T follicular helper cell (primary cell): Measurements from ENCODE around the gene PCGF3.
"Not testable (repeated sequence)": the region's sequence is repeated elsewhere in the genome, so short reads cannot be mapped to it uniquely, and the experiment has no call there.

Experiments used
- DNase-seq: peaks from one replicate; pipeline ENCODE4 v3.0.0-alpha.2; 2020; ENCODE audit warnings: low read depth

PCGF3 gene

DNA sequence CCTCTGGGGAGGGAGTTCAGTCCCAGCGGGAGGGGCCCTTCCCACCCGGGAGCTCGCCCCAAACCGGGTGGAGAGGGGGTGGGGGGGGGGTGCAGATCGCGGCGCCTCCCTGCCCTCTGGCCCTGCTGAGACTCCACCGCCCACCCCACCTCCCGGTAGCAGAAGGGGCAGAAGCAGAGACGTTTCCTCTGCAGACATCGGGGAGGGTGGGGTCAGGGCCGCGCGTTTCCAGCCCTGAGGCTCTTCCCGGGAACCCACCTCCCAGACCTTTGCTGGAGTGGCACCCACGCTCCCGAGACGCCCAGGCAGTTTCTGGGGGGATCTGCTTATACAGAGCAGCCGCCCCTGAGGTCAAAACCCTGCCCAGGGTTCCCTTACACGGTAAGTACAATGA, 90.1 kb downstream of the PCGF3 start:
- no peak for DNase-seq

DNA sequence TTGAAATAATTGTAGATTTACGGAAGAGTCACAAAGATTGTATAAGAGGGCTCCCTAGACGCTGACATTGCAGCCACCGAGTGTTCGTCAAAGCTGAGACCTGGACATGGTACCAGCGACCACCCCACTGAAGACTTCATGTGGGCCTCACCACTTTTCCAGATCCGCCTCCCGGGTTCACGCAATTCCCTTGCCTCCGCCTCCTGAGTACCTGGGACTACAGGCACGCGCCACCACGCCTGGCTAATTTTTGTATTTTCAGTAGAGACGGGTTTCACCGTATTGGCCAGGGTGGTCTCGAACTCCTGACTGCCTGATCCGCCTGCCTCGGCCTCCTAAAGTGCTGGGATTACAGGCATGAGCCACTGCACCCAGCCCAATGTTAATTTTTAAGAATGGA, 90.6 kb downstream of the PCGF3 start:
- DNase-seq, result no peak

DNA sequence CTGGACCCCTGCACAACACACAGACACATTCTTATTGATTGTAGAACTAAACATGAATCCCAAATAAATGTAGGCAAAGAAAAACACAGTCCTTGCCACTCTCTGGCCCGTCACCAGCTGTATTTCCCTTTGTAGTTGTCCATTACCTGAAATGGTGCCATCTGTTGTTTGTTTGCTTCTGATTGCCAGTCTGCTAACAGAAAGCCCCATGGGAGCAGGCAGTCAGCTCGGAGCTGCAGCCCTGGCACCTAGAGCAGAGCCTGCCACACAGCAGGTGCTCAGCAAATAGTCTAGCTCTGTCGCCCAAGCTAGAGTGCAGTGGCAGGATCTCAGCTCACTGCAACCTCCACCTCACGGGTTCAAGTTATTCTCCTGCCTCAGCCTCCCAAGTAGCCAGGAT, 91.4 kb downstream of the PCGF3 start:
- DNase-seq, result no peak

DNA sequence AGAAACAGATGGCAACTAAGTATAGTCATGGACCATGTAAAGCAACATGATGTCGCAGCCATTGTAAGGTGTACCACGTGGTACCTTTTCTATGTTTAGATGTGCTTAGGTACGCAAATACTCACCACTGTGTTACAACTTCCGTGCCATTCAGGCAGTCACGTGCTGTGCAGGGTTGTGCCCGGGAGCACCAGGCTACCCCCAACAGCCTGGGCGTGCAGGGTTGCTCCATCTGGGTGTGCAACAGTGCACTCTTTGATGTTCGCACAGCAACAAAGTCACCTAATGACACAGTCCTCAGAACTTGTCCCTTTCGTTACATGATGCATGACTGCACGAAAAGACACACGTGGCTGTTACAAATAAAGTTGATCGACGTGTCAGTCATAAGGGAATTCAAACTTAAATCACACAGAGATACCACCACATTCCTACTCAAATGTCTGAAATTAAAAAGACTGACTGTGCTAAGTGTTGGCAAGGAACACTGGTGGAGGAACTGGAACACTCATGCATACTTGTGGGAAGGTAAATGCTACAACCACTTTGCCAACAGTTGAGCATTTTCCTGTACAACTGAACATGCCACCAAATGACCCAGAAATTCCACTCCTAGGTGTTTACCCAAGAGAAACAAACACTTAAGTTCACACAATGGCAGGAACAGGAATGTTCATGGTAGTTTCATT, 95.9 kb downstream of the PCGF3 start:
- DNase-seq, result no peak

DNA sequence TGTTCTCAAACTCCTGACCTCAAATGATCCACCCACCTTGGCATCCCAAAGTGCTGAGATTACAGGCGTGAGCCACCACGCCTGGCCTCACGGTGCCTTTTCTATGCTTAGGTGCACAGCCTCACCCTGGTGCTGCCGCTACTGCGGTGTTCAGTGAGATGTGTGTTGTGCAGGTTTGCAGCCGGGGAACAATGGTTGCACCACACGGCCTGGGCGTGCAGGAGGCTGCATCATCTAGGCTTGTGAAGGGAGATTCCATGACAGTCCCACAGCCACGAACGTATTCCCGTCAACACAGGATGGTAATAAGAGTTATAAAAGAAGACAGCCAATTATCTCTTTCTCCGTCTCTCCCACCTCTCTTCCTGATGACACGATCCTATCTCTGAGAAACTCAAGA, 98.3 kb downstream of the PCGF3 start:
- DNase-seq, result no peak

DNA sequence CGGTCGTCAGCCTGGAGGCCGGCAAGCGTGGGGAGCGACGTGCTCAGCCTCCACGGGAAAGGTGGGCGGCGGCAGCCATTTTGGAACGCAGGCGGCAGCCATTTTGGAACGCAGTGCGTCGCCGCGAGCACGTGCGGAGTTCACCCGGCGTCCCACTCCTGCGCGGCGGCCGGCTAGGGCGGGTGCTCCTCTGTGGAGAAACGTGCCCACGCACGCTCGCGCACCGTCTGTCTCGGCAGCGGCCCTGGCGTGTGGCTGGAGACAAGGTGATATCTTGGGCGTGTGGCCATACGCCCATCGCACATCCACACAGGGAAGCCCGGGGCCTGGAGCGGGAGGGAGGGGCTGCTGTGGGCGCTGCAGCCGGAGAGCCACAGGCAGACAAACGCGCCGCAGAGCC, 99.2 kb downstream of the PCGF3 start:
- no peak for DNase-seq

DNA sequence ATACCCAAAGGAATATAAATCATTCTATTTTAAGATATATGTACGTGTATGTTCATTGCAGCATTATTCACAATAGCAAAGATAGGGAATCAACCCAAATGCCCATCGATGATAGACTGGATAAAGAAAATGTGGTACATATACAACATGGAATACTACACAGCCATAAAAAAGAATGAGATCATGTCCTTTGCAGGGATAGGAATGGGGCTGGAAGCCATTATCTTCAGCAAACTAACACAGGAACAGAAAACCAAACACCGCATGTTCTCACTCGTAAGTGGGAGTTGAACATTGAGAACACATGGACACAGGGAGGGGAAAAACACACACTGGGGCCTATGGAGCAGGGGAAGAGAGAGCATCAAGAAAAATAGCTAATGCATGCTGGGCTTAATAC, 101.3 kb downstream of the PCGF3 start:
- not testable (repeated sequence) for DNase-seq

DNA sequence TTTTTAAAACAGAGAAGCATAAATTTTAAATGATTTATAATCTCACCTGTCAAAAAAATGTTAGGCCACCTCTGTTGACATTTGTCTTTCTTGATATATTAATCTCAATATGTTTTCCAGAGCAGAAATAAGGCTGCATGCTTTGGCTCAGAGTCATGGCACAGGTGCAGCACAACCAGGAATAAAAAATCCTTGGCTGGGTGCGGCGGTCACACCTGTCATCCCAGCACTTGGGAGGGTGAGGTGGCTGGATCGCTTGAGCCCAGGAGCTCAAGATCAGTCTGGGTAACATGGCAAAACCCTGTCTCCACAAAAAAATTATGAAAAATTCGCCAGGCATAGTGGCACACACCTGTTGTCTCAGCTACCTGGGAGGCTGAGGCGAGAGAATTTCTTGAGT, 102.2 kb downstream of the PCGF3 start:
- no peak for DNase-seq

DNA sequence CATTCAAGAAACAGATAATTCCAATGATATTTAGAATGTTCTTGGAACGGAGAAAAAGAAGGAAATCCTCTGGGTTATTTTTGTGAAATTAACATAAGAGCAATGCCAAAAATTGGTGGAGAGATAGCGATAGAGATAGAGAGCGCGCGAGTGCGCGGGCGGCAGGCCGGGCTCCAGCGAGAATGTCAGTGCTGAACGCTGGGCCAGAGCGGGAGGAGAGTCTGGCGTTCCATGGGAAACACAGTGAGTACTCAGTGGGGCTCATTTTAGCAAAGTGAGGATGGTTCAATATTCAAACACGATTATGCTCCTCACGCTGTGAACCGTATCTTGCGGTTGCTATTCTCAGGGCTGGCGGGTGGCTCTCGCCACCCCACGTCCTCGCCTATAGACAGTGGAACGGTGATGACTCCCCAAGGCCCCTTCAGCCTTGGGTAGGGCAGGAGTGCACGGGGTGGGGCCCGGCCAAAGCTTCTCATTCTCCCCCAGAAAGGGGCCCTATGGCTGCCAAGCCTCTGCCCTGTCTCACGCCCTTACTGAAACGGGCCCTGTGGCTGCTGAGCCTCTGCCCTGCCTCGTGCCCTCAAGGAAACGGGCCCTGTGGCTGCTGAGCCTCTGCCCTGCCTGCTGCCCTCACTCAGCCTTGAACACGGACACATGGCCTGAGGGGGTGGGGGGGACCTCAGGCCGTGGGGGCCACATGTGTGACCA, 103.4 kb downstream of the PCGF3 start:
- no peak for DNase-seq

DNA sequence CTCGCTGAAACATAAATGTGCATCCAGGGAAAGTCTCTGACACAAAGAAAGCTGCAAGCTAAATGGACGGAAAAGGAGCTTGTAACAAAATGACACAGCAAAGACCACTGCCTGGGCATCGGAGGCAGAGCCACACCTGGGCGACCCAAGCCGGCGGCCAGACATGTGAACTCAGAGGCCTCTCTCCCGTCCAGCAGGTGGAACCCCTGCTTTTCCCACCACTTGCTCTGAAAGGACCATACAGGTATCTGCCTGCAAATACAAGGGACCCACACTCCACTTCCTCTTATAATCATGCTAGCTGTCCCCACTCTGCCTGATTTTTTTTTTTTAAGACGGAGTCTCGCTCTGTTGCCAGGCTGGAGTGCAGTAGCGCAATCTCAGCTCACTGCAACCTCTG, 108.3 kb downstream of the PCGF3 start:
- no peak for DNase-seq

DNA sequence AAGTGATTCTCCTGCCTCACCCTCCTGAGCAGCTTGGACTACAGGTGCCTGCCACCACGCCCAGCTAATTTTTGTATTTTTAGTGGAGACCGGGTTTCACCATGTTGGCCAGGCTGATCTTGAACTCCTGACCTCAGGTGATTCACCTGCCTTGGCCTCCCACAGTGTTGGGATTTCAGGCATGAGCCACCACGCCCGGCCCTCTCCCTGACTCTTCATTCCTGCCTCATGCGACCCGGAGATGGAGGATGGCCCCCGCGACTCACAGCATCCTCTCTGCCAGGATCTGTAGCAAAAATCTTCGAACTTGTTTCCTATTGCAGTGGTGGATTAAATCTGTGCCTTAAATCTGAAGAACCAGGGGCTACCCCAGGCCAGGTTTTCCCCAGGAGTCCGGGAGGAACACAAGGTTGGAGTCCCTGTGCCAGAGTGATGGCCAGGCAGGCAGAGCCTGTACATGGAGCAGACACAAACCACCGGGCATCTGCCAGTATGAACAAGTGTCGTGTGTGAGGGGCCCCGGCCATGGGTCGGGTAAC, 108.7 kb downstream of the PCGF3 start:
- DNase-seq, result no peak

DNA sequence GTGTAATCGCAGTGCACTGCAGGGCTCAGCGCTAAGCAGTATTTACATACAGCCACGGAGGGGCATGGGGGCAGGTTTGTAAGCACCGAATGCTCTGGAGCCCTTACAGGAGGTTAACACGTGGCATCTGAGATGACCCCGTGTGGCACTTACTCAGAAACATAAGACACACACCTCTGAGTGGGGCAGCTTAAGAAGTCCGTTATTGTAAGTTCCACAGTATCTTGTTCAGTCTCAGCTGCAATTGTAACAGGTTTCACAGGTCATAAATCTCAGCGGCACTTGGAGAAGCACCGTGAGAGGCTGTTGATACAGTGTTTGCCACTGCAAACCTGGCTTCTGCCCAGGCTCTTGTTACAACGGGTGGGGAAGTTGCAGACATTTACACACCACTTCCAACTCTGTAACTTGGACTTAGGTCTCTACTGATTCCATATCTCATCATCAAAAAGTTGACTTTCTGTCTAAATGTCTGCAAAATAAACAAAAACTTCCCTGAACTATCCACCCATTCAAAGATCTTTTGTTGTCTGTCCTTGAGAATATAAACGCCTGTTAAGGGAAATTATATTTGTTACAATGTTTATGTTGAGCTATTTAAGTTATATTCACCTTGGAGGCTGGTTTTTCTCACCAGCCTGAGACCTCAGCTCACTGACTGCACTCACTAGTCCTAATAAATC, 110.0 kb downstream of the PCGF3 start:
- DNase-seq, result no peak

DNA sequence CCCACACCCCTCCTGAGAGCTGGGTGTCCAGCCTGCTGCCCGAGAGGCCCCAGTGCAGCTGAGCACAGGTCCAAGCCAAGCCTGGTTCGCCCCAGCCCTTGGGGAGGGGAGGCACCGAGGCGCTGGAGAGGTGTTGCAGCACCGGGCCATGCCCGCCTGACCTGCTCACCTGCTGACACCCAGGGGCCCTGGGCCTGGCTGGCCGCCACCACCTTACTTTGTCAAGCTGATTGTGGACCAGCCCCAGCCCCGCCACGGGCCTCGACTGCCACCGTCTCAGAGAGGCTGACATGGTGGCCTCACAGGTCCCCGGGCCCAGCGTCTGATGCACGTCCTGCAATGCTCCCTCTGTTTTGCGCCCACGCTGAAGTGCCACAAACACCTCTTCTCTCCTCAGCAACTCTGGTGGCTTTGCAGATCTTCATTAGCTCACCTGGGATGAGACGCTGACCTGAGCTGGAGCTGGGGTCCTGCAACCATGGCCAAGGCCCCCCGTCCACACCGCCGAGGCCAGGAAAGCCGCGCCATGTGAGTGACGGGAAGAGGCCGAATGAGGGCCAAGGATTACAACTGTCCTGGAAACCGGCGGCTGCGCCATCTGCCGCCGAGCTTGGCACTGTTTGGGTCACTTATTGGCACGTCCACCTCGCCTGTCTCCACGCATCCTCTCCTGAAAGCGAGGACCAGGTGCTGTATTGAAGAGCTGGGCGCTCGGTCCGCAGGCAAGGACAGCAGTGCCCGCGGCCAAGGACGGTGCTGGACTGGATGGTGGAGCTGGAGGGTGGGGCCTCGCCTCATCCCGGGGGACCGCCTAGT, 112.7 kb downstream of the PCGF3 start:
- no peak for DNase-seq

DNA sequence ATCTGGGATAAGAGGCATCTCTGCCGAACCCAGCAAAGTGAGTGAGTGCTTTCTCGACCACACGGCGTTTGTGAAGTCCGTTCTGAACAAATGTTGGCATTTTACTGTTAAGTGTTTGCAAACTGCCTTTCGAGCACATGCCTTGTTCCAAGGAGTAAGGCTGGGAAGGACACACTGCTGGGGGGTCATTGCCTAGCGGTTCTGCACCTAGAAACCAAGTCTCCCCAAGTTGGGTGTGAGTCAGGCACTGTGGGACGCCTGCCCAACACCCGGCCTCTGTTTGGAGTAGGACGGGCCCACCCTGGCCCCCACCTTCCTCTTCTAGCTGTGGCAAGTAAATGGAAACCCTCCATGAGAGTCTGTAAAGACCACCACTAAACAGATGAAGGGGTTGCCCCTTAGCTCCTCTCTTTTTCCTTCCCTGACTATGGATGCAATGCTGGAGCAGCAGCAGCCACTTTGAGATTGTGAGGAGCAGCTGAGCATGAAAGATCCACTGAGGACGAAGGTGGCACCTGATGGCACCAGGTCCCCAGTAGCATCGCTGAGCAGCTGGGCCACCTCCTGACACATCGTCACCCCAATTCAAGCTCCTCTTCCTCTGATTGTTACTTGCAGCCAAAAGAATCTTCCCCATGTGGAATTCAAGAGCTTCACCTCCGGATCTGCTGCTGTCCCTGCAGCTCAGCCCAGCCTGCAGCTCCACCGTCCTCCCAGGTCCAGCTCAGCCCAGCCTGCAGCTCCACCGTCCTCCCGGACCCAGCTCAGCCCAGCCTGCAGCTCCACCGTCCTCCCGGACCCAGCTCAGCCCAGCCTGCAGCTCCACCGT, 114.0 kb downstream of the PCGF3 start:
- no peak for DNase-seq
